ENCODE measurements around the gene ATIC. TPM values are rescaled to one million over a fixed set of nuclear protein-coding genes. Genes with fewer than 3 reads are reported as not detected.

Gene ATIC
- total RNA-seq, 1 donor from 2014 or later = 77.7 TPM

- H3K27me3 Mint-ChIP-seq (ENCODE audit: low read depth) = no peaks in the 10 kb centered on the region
- TF ChIP-seq CTCF (IDR thresholded peaks at IDR 0.05) = no peak
- DNase-seq (ENCODE audit: low spot score) = no peak
- peak overlapping the region; percentile 87 for H3K27ac Mint-ChIP-seq (ENCODE audit: unreplicated experiment)
- peaks cover 83% of the 10 kb centered on the region for H3K36me3 Mint-ChIP-seq (ENCODE audit: low read depth)
- no peak overlapping the region for H3K4me3 Mint-ChIP-seq (ENCODE audit: unreplicated experiment)
- H3K9me3 Mint-ChIP-seq (ENCODE audit: low read depth) = no peaks in the 10 kb centered on the region
- peaks cover 78% of the 10 kb centered on the region for H3K4me1 Mint-ChIP-seq (ENCODE audit: low read depth)
Measured at GRCh38 chr2:215367662-215368492, 56.0 kb downstream of the ATIC start.

- Mint-ChIP-seq H3K9me3 (ENCODE audit: low read depth) (no peaks in the 10 kb centered on the region), H3K4me1 (ENCODE audit: low read depth) (peaks cover 78% of the 10 kb centered on the region), H3K36me3 (ENCODE audit: low read depth) (peaks cover 83% of the 10 kb centered on the region), H3K27me3 (ENCODE audit: low read depth) (no peaks in the 10 kb centered on the region), H3K4me3 (ENCODE audit: unreplicated experiment) (no peak overlapping the region), H3K27ac (ENCODE audit: unreplicated experiment) (peak overlapping the region; percentile 96)
- no peak for DNase-seq (ENCODE audit: low spot score)
- TF ChIP-seq CTCF (IDR thresholded peaks at IDR 0.05) = no peak
Measured at GRCh38 chr2:215368493-215368809, 56.6 kb downstream of the ATIC start.

GRCh38 chr2:215369181-215369760 is 57.4 kb downstream of the ATIC start:
- H3K36me3 Mint-ChIP-seq (ENCODE audit: low read depth) = peaks cover 82% of the 10 kb centered on the region
- peaks cover 76% of the 10 kb centered on the region for H3K4me1 Mint-ChIP-seq (ENCODE audit: low read depth)
- DNase-seq (ENCODE audit: low spot score) = no peak
- no peaks in the 10 kb centered on the region for H3K9me3 Mint-ChIP-seq (ENCODE audit: low read depth)
- no peak for TF ChIP-seq CTCF (IDR thresholded peaks at IDR 0.05)
- H3K27me3 Mint-ChIP-seq (ENCODE audit: low read depth) = no peaks in the 10 kb centered on the region
- peak overlapping the region; percentile 96 for H3K27ac Mint-ChIP-seq (ENCODE audit: unreplicated experiment)
- H3K4me3 Mint-ChIP-seq (ENCODE audit: unreplicated experiment) = no peak overlapping the region

GRCh38 chr2:215370112-215370965 is 58.5 kb downstream of the ATIC start:
- Mint-ChIP-seq H3K4me3 (ENCODE audit: unreplicated experiment) (peak overlapping the region; percentile 46), H3K27me3 (ENCODE audit: low read depth) (no peaks in the 10 kb centered on the region), H3K9me3 (ENCODE audit: low read depth) (no peaks in the 10 kb centered on the region), H3K4me1 (ENCODE audit: low read depth) (peaks cover 76% of the 10 kb centered on the region), H3K36me3 (ENCODE audit: low read depth) (peaks cover 81% of the 10 kb centered on the region), H3K27ac (ENCODE audit: unreplicated experiment) (peak overlapping the region; percentile 96)
- TF ChIP-seq CTCF (IDR thresholded peaks at IDR 0.05) = no peak
- DNase-seq (ENCODE audit: low spot score) = no peak
